Measurements from ENCODE around the gene ATAD2B. TPM values are rescaled to one million over a fixed set of nuclear protein-coding genes. Genes with fewer than 3 reads are reported as not detected.

Gene ATAD2B
- total RNA-seq, 1 donor from 2014 or later, result 23.3 TPM

- no peak for DNase-seq
Measured at GRCh38 chr2:23836971-23837565, 89.9 kb downstream of the ATAD2B start.

DNA sequence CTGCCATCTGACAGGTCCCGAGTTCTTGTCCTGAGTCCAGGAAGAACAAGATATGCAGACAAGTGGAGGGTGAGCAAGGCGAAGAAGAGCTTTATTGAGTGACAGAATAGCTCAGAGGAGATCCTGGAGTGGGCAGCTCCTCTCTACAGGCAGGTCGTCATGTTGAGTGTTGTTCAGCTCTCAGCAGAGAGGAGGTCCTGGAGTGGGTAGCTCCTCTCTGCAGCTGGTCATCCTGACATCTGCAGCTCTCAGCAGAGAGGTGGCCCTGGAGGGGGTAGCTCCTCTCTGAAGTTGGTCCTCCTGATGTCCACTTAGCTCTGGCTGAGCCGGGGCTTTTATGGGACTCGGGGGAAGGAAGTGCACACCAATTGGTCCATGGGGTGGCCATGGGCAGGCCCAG is 90.4 kb downstream of the ATAD2B start:
- DNase-seq, result no peak

- no peak for DNase-seq
Measured at GRCh38 chr2:23835988-23836387, 90.9 kb downstream of the ATAD2B start.

- DNase-seq, result no peak
Measured at GRCh38 chr2:23835423-23835822, 91.5 kb downstream of the ATAD2B start.

DNA sequence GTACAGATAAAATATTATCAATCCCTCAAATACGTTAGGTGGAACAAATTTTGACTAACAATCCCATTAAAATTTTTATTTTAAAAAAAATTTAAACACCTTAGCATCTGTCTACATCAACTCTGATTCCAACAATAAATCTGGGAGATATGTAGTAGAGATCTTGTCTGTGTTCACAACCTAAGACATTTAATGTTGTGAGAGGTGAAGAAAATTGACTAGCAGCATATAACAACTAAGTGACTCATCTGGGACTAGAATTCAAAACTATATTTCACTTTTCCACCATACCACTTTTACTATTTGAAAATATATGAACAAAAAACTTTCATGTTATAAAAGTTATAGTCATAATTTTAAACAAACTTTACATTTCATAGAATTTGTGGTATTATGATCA is 97.9 kb downstream of the ATAD2B start:
- no peak for DNase-seq

- DNase-seq, result no peak
Measured at GRCh38 chr2:23828256-23828980, 98.5 kb downstream of the ATAD2B start.

DNA sequence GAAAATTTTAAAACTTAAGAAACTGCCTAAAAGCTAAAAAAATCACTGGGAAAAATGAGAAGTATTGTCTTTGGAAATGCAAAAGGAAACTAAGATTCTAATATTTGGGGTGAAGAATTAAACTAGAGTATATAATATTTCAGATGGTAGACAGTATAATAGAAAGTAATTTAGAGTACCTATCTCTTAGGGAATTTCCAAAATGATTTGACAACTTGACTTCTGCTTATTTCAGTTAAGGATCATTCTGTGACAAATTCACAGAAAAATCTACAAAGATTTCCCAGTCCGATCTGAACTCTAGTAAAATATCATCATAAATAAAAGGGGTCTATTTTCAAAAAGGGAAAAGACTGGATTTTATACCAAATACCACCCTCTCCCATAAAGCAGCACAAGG is 99.6 kb downstream of the ATAD2B start:
- no peak for DNase-seq

- no peak for DNase-seq
Measured at GRCh38 chr2:23826771-23827170, 100.2 kb downstream of the ATAD2B start.

GRCh38 chr2:23826040-23826439 is 100.9 kb downstream of the ATAD2B start:
- no peak for DNase-seq

DNA sequence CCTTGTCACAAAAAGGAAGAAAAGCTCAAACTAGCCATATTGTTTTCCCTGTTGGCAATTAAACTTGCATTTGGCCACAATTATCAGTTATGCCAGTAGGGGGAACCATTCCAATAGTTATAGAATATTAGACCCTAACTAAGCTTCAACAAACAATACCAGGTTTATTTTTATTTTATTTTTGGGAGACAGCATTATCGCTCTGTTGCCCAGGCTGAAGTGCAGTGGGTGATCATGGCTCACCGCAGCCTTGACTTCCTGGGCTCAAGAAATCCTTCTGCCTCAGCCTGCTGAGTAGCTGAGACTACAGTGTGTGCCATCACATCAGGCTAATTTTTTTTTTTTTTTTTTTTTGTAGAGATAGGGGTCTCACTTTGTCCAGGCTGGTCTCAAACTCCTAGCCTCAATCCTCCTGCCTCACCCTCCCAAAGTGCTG is 102.1 kb downstream of the ATAD2B start:
- peak; percentile 76 for DNase-seq

DNA sequence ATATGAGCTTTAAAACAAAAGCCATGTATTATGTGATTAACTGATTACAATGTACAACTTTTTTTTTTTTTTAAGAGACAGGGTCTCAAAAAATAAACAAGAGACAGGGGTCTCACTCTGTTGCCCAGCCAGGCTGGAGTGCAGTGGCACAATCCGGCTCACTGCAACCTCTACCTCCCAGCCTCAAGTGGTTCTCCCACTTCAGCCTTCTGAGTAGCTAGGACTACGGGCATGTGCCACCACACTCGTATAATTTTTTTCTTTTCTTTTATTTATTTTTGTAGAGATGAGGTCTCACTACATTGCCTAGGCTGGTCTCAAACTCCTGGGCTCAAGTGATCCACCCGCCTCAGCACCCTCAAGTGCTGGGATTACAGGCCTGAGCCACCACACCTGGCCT is 103.1 kb downstream of the ATAD2B start:
- no peak for DNase-seq

DNA sequence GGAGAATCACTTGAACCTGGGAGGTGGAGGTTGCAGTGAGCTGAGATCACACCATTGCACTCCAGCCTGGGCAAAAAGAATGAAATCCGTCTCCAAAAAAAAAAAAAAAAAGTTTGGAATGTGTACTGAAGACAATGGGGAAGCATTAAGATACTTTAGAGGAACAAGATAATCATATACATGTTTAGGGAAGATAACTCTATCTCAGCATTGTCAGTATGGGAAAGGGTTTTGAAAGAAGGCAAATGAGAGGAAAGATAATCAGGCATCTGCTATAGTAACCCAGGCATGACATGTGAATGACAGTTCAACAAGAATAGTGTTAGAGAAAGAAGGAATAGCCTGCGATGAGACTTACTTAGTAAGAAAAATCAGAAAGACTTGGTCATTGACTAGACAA is 112.0 kb downstream of the ATAD2B start:
- DNase-seq, result no peak

GRCh38 chr2:23813438-23813837 is 113.5 kb downstream of the ATAD2B start:
- no peak for DNase-seq

DNA sequence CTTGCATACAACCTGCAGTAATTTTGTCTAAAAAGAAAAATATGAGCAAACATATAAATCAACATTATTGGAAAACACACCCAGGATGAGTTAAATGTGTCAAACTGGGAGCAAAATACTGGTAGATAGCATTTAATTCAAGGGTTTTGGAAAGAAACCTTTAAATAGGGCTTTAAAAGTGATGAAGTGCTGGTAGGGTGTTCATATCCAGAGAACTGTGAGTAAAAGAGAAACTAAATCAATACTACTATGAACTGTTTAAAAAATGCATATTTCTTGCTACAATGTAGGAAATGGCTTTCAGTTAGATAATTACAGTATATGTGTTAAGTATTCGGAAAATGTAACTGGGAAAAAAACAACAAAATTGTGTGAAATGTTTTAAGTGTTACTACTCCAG is 117.8 kb downstream of the ATAD2B start:
- no peak for DNase-seq

DNA sequence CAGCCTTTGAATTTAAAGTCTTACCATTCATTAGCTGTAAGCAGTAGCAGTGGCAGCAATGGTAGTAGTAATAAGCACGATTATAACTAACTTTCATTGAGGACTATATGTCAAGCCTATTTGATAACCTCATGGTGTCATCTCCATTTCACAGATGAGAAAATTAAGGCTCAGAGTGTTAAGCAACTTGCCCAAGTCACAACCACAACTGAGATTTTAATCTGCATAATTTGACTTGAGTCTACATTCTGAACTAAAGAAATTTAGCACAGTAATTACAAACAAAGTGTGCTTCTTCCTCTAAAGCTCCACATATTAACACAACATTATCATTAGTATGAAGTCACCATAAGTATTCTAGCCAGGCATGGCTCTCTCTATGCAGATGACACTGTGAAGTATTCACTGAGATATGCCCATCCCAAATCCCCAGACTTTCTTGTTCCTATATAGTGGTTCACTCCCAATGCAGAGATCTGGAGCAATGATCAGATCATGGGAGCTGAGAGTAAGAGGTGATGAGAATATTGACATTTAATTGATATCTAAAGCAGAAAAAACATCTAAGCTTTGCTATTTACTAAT is 120.2 kb downstream of the ATAD2B start:
- DNase-seq, result no peak

GRCh38 chr2:23806201-23806600 is 120.7 kb downstream of the ATAD2B start:
- no peak for DNase-seq

GRCh38 chr2:23803965-23804542 is 122.9 kb downstream of the ATAD2B start:
- DNase-seq, result peak; percentile 36

- peak; percentile 46 for DNase-seq
Measured at GRCh38 chr2:23803264-23803964, 123.5 kb downstream of the ATAD2B start.

DNA sequence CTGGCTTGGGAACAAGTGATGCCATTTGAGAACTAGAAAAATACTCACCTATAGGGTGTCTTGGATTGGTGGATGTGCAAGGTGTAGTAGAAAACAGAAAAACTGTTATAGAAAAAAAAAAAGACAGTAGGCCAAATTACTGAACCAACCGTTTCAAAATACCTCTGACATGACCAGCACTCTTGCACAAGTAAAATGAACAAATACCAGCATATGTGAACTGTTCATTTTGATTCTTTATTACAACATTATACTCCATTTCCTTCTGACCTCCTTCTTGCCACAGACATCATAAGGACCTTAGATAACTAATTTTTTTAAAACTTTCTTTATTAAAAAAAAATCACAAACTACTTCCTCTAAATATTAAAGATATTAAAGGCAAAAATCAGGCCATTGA is 125.5 kb downstream of the ATAD2B start:
- no peak for DNase-seq

DNA sequence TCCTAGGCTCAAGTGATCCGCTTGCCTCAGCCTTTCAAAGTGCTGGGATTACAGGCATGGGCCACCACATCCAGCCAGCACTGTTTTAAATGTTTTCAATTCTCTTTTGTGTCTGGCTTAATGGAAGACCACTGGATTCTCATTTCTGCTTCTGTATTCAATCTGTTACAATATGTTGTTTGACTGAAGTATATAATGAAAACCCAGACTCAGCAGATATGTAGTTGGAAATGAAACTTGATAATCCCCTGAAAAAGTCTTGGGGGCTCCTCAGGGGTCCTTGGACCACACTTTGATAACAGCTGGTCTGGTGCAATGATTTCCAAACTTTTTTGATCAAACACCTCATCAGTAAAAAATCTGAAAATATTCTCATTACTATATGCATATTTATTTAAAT is 132.7 kb downstream of the ATAD2B start:
- no peak for DNase-seq

GRCh38 chr2:23793476-23793875 is 133.4 kb downstream of the ATAD2B start:
- DNase-seq, result no peak

DNA sequence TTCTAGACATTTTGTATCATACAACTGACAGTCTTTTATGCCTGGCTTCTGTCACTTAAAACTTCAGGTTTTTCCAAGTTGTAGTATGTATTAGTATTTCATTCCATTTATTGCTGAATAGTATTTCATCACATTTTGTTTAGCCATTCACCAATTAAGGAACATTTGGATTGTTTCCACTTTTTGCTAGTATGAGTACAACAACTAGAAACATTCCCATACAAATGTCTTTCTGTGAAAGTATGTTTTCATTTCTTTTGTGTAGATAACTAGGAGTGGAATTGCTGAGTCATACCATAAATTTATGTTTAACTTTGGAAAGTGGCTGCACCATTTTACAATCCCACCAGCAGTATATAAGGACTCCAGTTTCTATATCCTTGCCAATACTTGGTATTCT is 135.9 kb downstream of the ATAD2B start:
- DNase-seq, result peak; percentile 42

GRCh38 chr2:23789012-23789411 is 137.9 kb downstream of the ATAD2B start:
- no peak for DNase-seq

Data from dermis blood vessel endothelial cell (primary cell).